Measurements from ENCODE around the gene RHCG.

The RHCG gene

DNA sequence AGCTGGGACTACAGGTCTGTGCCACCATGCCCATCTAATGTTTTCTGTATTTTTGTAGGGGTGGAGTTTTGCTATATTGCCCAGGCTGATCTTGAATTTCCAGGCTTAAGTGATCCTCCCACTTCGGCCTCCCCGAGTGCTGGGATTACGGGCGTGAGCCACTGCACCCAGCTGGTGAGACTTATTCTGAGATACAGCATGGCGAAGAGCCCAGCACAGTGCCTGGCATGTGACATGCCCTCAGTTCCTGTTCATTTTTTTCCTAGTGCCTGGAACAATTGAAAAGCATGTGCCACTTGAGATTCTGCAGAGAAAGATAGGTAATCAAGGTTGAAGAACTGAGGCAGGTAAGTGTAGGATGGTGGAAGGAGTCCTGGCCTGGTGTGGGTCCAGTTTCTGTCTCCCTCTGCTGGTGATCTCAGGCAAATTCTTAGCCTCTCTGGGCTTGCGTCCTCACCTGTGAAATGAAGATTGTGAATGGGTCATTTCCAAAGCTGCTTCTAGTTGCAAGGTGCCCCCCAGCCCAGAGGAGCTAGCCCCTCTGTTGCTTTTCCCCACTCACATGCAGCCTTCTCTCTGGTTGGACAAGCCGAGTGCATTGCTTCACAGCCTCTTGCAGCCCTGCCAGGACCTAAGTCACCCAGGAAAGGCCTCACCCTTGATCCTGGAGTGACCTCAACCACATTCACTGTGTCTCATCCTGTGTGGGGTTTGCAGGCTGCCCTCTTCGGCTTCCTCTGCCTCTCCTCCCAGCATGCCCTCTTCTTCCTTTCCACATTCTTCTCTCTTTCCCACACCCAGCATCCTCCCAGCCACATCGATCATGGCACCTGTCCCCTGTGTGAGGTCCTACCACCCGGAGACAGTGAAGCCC is 4.3 kb upstream of the RHCG start:
- peaks cover 26% of the 10 kb centered on the region for H3K27me3 ChIP-seq (ENCODE audit: control insufficient read depth, insufficient read depth, low read length)
- H3K9ac ChIP-seq (ENCODE audit: low read length), result no peak overlapping the region
- H3K4me3 ChIP-seq (ENCODE audit: low read length), result no peak overlapping the region
- peaks cover 8% of the 10 kb centered on the region for H3K4me1 ChIP-seq (ENCODE audit: control insufficient read depth, insufficient read depth, low read length)
- H3K9me3 ChIP-seq (ENCODE audit: control insufficient read depth, low read length), result no peaks in the 10 kb centered on the region
- H3K36me3 ChIP-seq (ENCODE audit: control insufficient read depth, insufficient read depth, low read length), result no peaks in the 10 kb centered on the region

DNA sequence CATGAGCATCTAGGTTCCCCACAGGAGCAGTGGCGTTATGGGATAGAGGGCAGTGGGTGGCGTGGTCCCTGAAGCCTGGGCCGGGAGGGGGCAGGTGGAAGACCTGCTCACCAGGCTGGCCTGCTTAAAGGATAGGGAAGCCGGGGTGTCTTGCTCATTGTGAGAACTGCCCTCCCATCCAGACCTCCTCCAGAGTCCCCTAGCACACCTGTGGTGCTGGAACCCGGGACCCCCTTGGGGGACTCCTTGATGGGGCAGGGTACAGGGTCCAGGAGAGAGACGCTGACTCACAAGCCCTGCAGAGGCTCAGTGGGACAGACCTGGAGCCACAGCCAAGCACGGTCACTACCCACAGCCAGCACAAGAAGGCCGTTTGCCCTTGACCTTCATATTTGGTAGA is 2.8 kb upstream of the RHCG start:
- no peak overlapping the region for H3K9ac ChIP-seq (ENCODE audit: low read length)
- no peaks in the 10 kb centered on the region for H3K36me3 ChIP-seq (ENCODE audit: control insufficient read depth, insufficient read depth, low read length)
- peaks cover 8% of the 10 kb centered on the region for H3K4me1 ChIP-seq (ENCODE audit: control insufficient read depth, insufficient read depth, low read length)
- H3K27me3 ChIP-seq (ENCODE audit: control insufficient read depth, insufficient read depth, low read length), result peaks cover 37% of the 10 kb centered on the region
- no peaks in the 10 kb centered on the region for H3K9me3 ChIP-seq (ENCODE audit: control insufficient read depth, low read length)
- H3K4me3 ChIP-seq (ENCODE audit: low read length), result no peak overlapping the region

- Histone ChIP-seq H3K4me3 (ENCODE audit: low read length) (no peak overlapping the region), H3K9me3 (ENCODE audit: control insufficient read depth, low read length) (no peaks in the 10 kb centered on the region), H3K4me1 (ENCODE audit: control insufficient read depth, insufficient read depth, low read length) (peaks cover 8% of the 10 kb centered on the region), H3K36me3 (ENCODE audit: control insufficient read depth, insufficient read depth, low read length) (no peaks in the 10 kb centered on the region), H3K27me3 (ENCODE audit: control insufficient read depth, insufficient read depth, low read length) (peaks cover 35% of the 10 kb centered on the region), H3K9ac (ENCODE audit: low read length) (no peak overlapping the region)
Measured at GRCh38 chr15:89498574-89498906, 2.2 kb upstream of the RHCG start.

GRCh38 chr15:89497231-89497630 is 848 bp upstream of the RHCG start:
- no peak overlapping the region for H3K9ac ChIP-seq (ENCODE audit: low read length)
- no peak overlapping the region for H3K4me3 ChIP-seq (ENCODE audit: low read length)
- no peaks in the 10 kb centered on the region for H3K36me3 ChIP-seq (ENCODE audit: control insufficient read depth, insufficient read depth, low read length)
- H3K4me1 ChIP-seq (ENCODE audit: control insufficient read depth, insufficient read depth, low read length), result peaks cover 8% of the 10 kb centered on the region
- no peaks in the 10 kb centered on the region for H3K9me3 ChIP-seq (ENCODE audit: control insufficient read depth, low read length)
- peaks cover 31% of the 10 kb centered on the region for H3K27me3 ChIP-seq (ENCODE audit: control insufficient read depth, insufficient read depth, low read length)

DNA sequence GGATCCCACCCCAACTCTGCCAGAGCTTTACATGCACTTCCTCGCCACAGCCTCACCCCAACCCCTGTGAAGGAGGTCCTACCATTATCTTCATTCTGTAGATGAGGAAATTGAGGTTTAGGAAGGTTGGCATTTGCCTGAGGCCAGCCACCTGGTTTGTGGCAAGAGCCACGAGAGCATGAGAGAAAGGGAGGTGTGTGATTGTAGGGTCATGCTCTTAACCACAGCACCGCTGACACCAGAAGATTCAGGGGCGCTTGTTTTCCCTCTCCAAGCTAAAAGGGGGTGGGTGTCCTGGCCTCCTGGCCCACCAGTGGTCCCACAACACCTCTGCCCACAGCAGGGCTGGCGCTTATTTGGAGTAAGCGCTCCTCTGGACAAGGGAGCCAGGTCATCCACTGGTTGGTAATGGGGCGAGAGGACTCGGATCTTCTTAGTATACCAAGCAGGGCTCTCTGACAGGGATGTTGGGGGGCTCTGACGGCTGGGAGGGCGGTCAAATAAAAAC is 691 bp downstream of the RHCG start:
- Histone ChIP-seq H3K9me3 (ENCODE audit: control insufficient read depth, low read length) (no peaks in the 10 kb centered on the region), H3K27me3 (ENCODE audit: control insufficient read depth, insufficient read depth, low read length) (peaks cover 36% of the 10 kb centered on the region), H3K4me3 (ENCODE audit: low read length) (no peak overlapping the region), H3K9ac (ENCODE audit: low read length) (no peak overlapping the region), H3K4me1 (ENCODE audit: control insufficient read depth, insufficient read depth, low read length) (peaks cover 8% of the 10 kb centered on the region), H3K36me3 (ENCODE audit: control insufficient read depth, insufficient read depth, low read length) (no peaks in the 10 kb centered on the region)

- no peaks in the 10 kb centered on the region for H3K9me3 ChIP-seq (ENCODE audit: control insufficient read depth, low read length)
- H3K9ac ChIP-seq (ENCODE audit: low read length), result no peak overlapping the region
- peaks cover 38% of the 10 kb centered on the region for H3K27me3 ChIP-seq (ENCODE audit: control insufficient read depth, insufficient read depth, low read length)
- no peak overlapping the region for H3K4me3 ChIP-seq (ENCODE audit: low read length)
- peaks cover 8% of the 10 kb centered on the region for H3K4me1 ChIP-seq (ENCODE audit: control insufficient read depth, insufficient read depth, low read length)
- no peaks in the 10 kb centered on the region for H3K36me3 ChIP-seq (ENCODE audit: control insufficient read depth, insufficient read depth, low read length)
Measured at GRCh38 chr15:89494941-89495637, 1.3 kb downstream of the RHCG start.

DNA sequence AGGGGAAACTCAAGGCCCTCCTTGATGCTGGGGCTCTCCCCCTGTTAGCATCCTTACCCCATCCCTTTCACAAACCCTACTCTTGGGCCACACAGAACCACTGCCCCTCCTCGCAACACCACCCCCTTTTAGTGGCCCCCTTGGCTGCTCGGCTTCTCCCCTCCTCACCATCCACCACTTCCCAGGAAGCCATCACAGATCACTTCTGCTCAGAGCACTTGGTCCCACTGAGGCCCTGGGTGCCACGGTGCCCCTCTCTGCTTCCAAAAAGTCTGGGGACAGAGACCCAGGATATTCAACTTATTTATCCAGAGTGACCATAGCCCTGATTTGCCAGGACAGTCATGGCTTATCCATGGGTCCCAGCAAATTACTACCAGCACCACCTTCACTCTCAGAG is 2.4 kb downstream of the RHCG start:
- Histone ChIP-seq H3K4me1 (ENCODE audit: control insufficient read depth, insufficient read depth, low read length) (peaks cover 8% of the 10 kb centered on the region), H3K36me3 (ENCODE audit: control insufficient read depth, insufficient read depth, low read length) (no peaks in the 10 kb centered on the region), H3K4me3 (ENCODE audit: low read length) (no peak overlapping the region), H3K9ac (ENCODE audit: low read length) (no peak overlapping the region), H3K9me3 (ENCODE audit: control insufficient read depth, low read length) (no peaks in the 10 kb centered on the region), H3K27me3 (ENCODE audit: control insufficient read depth, insufficient read depth, low read length) (peaks cover 44% of the 10 kb centered on the region)

DNA sequence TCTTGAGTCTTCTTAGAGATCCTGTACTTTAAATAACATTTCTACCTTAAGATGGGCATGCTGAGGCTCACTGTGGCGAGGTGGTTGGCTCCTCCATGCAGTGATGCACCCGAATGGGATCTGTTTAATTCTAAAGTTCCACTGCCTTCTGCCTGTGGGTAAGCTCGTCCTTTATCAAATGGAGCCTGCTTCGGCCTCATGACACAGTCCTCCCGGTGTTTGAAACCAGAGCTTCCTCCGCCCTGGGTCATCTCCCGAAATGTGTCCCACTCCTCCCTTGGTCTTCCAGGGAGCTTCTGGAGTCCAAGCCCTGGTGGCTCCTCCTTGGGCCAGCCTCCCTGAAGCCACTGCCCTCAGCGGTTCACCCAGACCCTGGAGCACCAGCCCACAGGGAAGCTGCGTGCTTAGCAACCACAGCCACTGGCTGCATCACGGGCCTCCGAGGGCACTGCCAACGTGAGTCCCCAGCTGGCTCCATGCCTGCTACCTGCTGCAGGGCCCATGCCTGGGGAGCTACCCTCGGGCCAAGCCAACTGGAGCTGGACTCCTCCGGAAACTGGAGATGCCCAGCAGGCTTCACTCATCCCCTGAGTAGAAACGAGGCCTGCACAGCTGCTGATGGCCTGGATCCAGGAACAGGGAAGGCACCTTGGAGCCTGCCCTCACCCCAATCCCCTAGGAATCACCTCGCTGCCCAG is 3.3 kb downstream of the RHCG start:
- H3K27me3 ChIP-seq (ENCODE audit: control insufficient read depth, insufficient read depth, low read length), result peaks cover 44% of the 10 kb centered on the region
- H3K9ac ChIP-seq (ENCODE audit: low read length), result no peak overlapping the region

GRCh38 chr15:89492111-89492641 is 4.2 kb downstream of the RHCG start:
- no peak overlapping the region for H3K4me3 ChIP-seq (ENCODE audit: low read length)
- H3K4me1 ChIP-seq (ENCODE audit: control insufficient read depth, insufficient read depth, low read length), result peaks cover 8% of the 10 kb centered on the region
- peaks cover 42% of the 10 kb centered on the region for H3K27me3 ChIP-seq (ENCODE audit: control insufficient read depth, insufficient read depth, low read length)
- no peaks in the 10 kb centered on the region for H3K36me3 ChIP-seq (ENCODE audit: control insufficient read depth, insufficient read depth, low read length)
- no peak overlapping the region for H3K9ac ChIP-seq (ENCODE audit: low read length)
- H3K9me3 ChIP-seq (ENCODE audit: control insufficient read depth, low read length), result no peaks in the 10 kb centered on the region

More for the DNA sequence above, 3.3 kb downstream of the RHCG start:
- peaks cover 8% of the 10 kb centered on the region for H3K4me1 ChIP-seq (ENCODE audit: control insufficient read depth, insufficient read depth, low read length)
- no peaks in the 10 kb centered on the region for H3K9me3 ChIP-seq (ENCODE audit: control insufficient read depth, low read length)
- no peak overlapping the region for H3K4me3 ChIP-seq (ENCODE audit: low read length)
- H3K36me3 ChIP-seq (ENCODE audit: control insufficient read depth, insufficient read depth, low read length), result no peaks in the 10 kb centered on the region

GRCh38 chr15:89490814-89491315 is 5.5 kb downstream of the RHCG start:
- Histone ChIP-seq H3K4me3 (ENCODE audit: low read length) (no peak overlapping the region), H3K36me3 (ENCODE audit: control insufficient read depth, insufficient read depth, low read length) (no peaks in the 10 kb centered on the region), H3K27me3 (ENCODE audit: control insufficient read depth, insufficient read depth, low read length) (peaks cover 34% of the 10 kb centered on the region), H3K9ac (ENCODE audit: low read length) (no peak overlapping the region), H3K9me3 (ENCODE audit: control insufficient read depth, low read length) (no peaks in the 10 kb centered on the region), H3K4me1 (ENCODE audit: control insufficient read depth, insufficient read depth, low read length) (no peaks in the 10 kb centered on the region)

GRCh38 chr15:89490081-89490813 is 6.1 kb downstream of the RHCG start:
- H3K27me3 ChIP-seq (ENCODE audit: control insufficient read depth, insufficient read depth, low read length), result peaks cover 28% of the 10 kb centered on the region
- H3K36me3 ChIP-seq (ENCODE audit: control insufficient read depth, insufficient read depth, low read length), result no peaks in the 10 kb centered on the region
- no peaks in the 10 kb centered on the region for H3K9me3 ChIP-seq (ENCODE audit: control insufficient read depth, low read length)
- H3K9ac ChIP-seq (ENCODE audit: low read length), result no peak overlapping the region
- H3K4me3 ChIP-seq (ENCODE audit: low read length), result no peak overlapping the region
- H3K4me1 ChIP-seq (ENCODE audit: control insufficient read depth, insufficient read depth, low read length), result no peaks in the 10 kb centered on the region

Data from mucosa of stomach (tissue), 1 donor.